Measurements from ENCODE around the gene FKBP15.

FKBP15 gene

DNA sequence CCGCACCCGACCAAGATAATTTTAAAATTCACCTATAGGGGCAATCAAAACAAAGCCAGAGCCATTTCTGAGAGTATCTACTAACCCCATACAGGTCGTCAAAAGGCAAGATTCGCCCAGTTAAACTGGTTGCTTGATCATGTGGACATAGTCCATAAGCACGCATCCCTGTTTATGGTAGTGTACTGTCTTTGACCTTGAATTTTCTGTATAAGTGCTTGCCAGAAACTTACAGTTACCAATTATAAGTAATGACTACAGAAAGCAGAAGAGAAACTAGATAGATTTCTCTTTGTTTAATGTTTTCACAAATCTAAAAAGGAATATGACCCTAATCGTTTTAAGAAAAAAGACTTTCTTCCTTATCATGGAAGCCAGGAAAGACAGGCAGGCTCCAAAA lies 25.9 kb upstream of the FKBP15 start:
- DNase-seq (ENCODE audit: low spot score), result no peak
- ChIA-PET POLR2A (ENCODE audit: low non-redundant PET) (no interaction called here), CTCF (no interaction called here)
- H3K27ac ChIP-seq, result no peak overlapping the region
- TF ChIP-seq, protein P1, sequence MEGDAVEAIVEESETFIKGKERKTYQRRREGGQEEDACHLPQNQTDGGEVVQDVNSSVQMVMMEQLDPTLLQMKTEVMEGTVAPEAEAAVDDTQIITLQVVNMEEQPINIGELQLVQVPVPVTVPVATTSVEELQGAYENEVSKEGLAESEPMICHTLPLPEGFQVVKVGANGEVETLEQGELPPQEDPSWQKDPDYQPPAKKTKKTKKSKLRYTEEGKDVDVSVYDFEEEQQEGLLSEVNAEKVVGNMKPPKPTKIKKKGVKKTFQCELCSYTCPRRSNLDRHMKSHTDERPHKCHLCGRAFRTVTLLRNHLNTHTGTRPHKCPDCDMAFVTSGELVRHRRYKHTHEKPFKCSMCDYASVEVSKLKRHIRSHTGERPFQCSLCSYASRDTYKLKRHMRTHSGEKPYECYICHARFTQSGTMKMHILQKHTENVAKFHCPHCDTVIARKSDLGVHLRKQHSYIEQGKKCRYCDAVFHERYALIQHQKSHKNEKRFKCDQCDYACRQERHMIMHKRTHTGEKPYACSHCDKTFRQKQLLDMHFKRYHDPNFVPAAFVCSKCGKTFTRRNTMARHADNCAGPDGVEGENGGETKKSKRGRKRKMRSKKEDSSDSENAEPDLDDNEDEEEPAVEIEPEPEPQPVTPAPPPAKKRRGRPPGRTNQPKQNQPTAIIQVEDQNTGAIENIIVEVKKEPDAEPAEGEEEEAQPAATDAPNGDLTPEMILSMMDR (conservative IDR thresholded peaks at IDR 0.05; ENCODE audit: low read depth), result no peak

DNA sequence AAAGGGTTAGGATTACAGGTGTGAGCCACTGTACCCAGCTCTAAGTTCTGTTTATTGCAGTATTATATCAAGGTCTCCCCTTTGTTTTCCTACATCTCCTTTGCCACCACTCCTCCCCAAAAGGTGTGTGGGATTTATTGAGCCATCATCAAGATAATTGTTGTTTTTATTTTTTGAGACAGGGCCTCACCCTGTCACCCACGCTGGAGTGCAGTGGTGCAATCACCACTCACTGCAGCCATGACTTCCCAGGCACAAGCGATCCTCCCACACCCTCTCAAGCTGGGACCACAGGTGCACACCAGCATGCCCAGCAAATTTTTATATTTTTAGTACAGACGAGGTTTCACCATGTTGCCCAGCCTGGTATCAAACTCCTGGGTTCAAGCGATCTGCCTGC lies 24.8 kb upstream of the FKBP15 start:
- no peak for DNase-seq (ENCODE audit: low spot score)
- CTCF ChIA-PET, result interaction anchor here (0.6 kb wide), 1 partner anchor 27 kb away, joined by 4 read pairs; no protein-coding TSS in a partner anchor
- no peak overlapping the region for H3K27ac ChIP-seq
- POLR2A ChIA-PET (ENCODE audit: low non-redundant PET), result no interaction called here
- TF ChIP-seq, protein P1 (conservative IDR thresholded peaks at IDR 0.05; ENCODE audit: low read depth), result no peak

- no peak for DNase-seq (ENCODE audit: low spot score)
- POLR2A ChIA-PET (ENCODE audit: low non-redundant PET), result no interaction called here
- CTCF ChIA-PET, result no interaction called here
- no peak overlapping the region for H3K27ac ChIP-seq
- TF ChIP-seq, protein P1 (conservative IDR thresholded peaks at IDR 0.05; ENCODE audit: low read depth), result no peak
Observed at GRCh38 chr9:113244556-113244955, 23.5 kb upstream of the FKBP15 start.

DNA sequence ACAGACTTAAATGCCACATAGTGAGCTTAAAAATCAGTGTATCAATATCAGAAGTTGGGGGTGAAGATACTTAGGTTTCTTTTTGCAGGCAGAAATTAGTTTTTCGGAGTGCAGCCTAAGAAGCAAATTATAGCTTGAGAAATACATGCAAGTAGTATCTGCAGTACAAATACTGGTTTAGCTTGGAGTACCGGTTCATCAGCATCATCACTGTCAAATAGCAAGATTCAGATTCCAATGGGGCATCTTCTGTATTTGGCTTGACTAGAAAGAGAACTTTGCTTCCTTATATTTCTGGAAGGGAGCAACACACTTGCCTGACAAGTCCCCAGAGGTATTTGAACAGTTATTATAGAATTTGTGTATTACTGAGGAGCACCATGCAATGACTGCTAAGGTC lies 20.1 kb upstream of the FKBP15 start:
- POLR2A ChIA-PET (ENCODE audit: low non-redundant PET), result no interaction called here
- CTCF ChIA-PET, result interaction anchor here (0.5 kb wide), 1 partner anchor 77 kb away, joined by 3 read pairs; no protein-coding TSS in a partner anchor

GRCh38 chr9:113238859-113239232 lies 17.8 kb upstream of the FKBP15 start:
- DNase-seq (ENCODE audit: low spot score), result no peak
- ChIA-PET POLR2A (ENCODE audit: low non-redundant PET) (no interaction called here), CTCF (interaction anchor here (0.6 to 1.0 kb wide), 2 partner anchors 9 to 192 kb away, joined by 4 to 5 read pairs; no protein-coding TSS in a partner anchor)
- H3K27ac ChIP-seq, result no peak overlapping the region
- TF ChIP-seq, protein P1 (conservative IDR thresholded peaks at IDR 0.05; ENCODE audit: low read depth), result no peak

More for the DNA sequence above, 20.1 kb upstream of the FKBP15 start:
- H3K27ac ChIP-seq, result no peak overlapping the region
- TF ChIP-seq, protein P1 (conservative IDR thresholded peaks at IDR 0.05; ENCODE audit: low read depth), result no peak
- DNase-seq (ENCODE audit: low spot score), result no peak

- no peak for DNase-seq (ENCODE audit: low spot score)
- ChIA-PET POLR2A (ENCODE audit: low non-redundant PET) (no interaction called here), CTCF (interaction anchor here (0.7 kb wide), 1 partner anchor 88 kb away, joined by 4 read pairs; the partner anchor contains the start of gene SLC31A2)
Observed at GRCh38 chr9:113238202-113238858, 17.3 kb upstream of the FKBP15 start.

More at GRCh38 chr9:113238202-113238858, 17.3 kb upstream of the FKBP15 start:
- TF ChIP-seq, protein P1 (conservative IDR thresholded peaks at IDR 0.05; ENCODE audit: low read depth), result no peak
- H3K27ac ChIP-seq, result no peak overlapping the region
